ENCODE results near the gene SUPT7L.
A peak's percentile ranks its signal among the peaks of the same experiment; 100 is the strongest.

SUPT7L gene

DNA sequence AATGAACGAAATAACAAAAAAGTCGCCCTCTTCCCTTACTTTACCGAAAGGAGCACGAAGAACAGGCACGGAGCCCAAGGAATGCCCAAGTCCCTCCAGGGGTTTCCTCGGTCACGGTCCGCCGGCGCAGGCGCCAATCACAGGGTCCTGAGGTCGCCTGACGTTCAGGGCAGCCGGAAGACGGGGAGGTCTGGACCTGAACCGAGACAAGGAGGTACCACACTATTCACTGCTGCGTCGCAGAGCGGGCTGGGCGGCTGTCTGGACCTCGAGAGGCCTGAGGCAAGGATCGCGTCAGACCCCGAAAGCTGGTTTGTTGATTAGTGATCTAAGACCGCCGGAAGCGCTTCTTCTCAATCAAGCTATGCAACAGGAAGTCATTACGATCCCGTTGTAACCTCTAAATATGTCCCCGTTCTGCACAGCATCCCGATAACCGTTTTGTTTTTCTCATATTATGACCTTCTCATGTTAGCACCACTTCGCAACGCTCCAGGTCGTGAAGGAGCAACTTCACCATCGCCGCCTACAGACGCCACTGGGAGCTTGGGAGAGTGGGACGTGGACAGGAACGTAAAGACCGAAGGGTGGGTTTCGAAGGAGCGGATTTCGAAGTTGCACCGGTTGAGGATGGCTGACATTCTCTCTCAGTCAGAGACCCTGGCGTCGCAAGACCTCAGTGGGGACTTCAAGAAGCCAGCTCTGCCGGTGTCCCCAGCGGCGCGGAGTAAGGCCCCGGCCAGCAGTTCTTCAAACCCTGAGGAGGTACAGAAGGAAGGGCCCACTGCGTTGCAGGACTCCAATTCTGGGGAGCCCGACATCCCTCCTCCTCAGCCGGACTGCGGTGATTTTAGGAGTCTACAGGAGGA, at the start of gene SUPT7L, which contains the start of gene SLC4A1AP:
SUPT7L (minus strand) TSS at position 330 of the 869 bp plus-strand sequence. CDS start 1,422 bp downstream, outside the sequence.
SLC4A1AP (plus strand) TSS at position 605 of the 869 bp plus-strand sequence; CDS start at position 631, 26 bp downstream.
- peak; percentile 72 for DNase-seq

- no peak for DNase-seq
These were observed 49.8 kb upstream of the SUPT7L start for GRCh38 chr2:27713201-27713600.

DNA sequence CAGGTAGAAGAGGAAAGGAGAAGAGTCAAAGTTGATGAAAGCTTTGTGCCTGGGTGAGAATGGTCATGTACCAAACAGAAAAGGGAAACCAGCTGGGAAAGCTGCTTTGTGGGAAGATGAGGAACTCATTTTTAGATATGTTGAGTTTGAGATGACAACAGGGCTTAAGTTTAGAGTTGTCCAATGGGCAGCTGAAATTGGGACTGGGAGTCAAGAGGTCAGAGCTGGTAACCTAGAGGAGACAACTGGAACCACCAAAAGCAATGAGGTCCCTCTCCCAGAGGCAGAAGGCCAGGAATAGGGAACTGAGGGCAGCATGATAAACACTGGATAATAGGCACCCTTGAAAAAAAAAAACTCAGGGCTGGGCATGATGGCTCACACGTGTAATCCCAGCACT, 49.1 kb upstream of the SUPT7L start:
- DNase-seq = no peak

GRCh38 chr2:27711804-27712203, 48.4 kb upstream of the SUPT7L start:
- no peak for DNase-seq

- DNase-seq = no peak
These were observed 47.4 kb upstream of the SUPT7L start for GRCh38 chr2:27710640-27711430.

DNA sequence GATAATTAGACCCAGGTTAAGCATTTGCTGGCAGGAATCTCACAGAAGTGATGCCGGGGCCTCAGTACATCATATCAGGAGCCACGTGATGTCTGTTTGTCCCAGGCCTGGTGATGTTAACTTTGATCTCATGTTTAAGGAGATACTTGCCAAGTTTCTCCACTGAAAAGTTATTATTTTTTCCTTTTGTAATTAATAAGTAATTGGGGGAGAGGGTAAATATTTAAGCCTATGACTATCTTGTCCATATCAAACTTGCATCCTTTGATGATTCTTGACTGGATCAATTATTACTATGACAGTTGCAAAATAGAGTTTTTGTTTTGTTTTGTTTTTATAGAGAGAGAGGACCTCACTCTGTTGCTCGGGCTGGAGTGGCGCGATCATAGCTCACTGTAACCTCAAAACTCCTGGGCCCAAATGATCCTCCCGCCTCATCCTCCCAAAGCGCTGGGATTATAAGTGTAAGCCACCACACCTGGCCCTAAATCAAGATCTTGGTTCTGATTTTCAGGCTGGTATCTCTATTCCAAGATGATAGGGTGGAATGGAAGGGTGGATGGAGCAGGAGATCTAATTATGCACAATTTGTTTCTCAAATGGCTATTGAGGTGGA, 46.7 kb upstream of the SUPT7L start:
- no peak for DNase-seq

DNA sequence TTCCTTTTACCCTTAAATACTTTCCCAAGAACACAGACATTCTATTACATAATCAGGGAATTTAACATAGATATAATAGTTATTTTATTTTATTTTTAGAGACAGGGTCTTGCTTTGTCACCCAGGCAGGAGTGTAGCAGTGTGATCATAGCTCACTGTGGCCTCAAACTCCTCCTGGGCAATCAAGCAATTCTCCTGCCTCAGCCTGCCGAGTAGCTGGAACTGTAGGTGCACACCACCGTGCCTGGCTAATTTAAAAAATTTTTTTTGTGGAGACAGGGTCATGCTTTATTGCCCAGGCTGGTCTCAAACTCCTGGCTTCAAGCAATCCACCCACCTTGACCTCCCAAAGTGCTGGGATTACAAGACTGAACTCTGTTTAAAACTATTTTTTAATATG, 45.9 kb upstream of the SUPT7L start:
- DNase-seq = no peak

- DNase-seq = no peak
These were observed 45.3 kb upstream of the SUPT7L start for GRCh38 chr2:27708666-27709065.

GRCh38 chr2:27708257-27708654, 44.8 kb upstream of the SUPT7L start:
- no peak for DNase-seq

DNA sequence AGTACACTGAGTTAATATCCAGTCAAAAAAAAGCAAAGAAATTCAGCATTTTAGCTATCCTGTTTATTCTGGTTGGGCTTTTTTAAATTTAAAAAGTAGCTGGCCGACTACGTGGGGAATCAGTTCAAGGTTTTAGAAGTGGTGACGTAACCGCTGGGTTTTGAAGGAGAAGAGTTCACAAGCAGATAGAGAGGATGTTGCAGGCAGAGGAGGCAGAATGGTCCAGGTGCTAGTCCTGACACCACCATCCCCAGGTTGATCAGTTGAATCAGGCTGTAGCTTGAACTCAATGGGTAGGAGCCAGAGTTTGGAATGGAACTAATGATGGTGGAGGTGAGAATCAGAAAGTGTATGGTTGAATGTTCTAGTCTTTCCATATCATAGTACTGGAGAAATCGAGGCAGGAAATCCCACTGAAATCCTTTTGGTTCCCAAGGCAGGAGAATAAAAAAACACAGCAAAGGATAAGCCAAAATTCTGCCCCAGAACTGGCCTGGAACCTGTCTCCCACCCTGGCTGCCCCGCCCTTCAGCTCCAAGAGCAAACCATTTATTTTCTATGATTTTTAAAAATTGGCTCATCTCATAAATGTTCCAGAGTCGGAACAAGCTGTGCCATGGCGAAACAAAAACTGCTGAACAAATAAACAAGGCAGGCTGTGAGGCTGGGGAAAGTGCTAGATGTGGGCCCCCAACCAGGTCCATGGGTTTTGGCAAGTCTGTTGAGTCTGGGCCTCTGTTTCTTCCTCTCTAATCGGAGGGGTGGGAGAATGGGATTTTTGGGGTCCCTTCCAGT, 44.2 kb upstream of the SUPT7L start:
- no peak for DNase-seq

DNA sequence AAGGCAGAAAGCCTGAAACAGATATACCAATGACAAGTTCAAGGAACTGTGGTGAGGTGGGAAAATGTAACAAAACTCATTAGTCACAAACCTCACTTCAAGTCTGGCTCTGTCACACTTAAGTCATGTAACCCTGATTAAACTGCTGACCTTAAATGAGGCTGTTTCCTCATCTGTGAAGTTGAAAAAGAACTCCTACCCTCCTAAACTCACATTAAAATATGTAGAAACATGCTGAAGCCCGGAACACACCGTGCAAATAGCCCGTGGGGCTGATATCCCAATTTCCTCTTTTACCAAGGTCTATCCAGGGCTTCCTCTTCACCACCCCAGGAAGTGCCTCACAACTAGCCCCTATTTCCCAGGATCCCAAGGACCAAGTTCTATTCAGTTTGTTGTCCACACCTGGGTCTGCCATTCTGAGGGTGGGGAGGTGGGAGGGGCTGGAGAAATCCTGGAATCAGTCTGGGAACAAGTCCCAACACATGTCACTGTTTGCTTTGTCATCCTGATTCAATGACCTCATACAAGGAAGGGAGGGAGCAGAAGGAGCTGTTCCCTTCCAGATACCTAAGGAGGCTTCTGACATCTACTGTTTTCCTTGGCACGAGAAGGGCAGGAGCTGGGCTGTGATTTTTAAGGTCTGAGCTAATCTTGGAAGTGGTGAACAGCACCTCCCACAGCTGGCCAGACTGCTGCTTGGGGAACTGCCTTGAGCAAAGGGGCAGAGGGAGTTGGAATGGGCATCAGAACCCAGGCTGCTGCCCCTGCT, 42.6 kb upstream of the SUPT7L start:
- no peak for DNase-seq

- no peak for DNase-seq
These were observed 41.0 kb upstream of the SUPT7L start for GRCh38 chr2:27704342-27704876.

DNA sequence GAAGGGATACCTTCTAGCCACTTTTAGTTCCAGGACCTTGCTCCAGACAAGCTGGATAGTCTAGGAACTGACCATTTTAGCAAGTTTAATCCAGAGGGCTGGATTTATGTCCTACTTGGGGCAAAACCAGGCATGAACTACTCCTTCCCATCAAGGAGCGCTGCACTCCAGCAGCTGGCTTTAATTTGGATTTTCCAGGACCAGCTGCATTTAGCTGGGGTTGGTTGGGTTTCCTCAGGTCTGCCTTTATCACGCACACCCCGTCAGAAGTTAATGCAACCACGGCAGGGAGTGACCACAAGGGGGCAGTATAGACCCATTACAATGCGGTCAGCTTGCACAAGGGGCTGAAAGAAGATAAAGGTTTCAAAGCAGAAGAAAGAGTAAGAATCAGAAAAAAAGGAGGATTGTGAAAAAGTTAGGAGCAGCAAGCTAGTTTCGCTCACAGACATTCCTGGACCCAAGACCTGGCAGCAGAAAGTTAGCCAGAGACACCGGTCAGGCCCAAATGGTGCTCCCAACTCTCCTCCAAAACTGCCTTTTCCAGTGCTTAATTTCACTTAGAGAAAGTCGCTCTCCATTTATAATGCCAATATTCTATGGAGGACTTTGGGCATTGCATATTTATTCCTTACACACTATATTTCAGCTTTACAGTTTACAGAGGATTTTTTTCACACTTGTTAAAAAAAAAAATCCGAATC, 40.4 kb upstream of the SUPT7L start:
- peak; percentile 78 for DNase-seq

DNA sequence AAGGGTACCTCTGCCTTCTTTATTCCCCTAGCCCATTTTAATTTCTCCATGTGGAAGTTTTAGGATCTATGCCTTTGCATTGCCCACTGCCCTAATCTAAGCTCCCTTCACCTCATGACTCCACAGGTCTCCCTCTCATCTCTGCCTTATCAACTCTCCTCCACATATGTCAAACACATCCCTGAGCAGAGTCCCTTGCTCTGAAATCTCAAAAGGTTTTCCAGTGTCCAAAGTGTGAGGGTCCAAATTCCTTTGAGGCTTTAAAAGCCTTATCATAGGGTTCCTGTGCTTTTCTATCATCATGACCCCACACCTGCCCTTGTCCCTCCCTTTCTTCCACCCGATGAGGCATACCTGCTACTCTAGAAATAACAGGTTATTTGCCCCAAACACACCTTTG, 38.9 kb upstream of the SUPT7L start:
- no peak for DNase-seq

- DNase-seq = no peak
These were observed 38.3 kb upstream of the SUPT7L start for GRCh38 chr2:27701676-27702075.

- no peak for DNase-seq
These were observed 34.2 kb upstream of the SUPT7L start for GRCh38 chr2:27697660-27698059.

DNA sequence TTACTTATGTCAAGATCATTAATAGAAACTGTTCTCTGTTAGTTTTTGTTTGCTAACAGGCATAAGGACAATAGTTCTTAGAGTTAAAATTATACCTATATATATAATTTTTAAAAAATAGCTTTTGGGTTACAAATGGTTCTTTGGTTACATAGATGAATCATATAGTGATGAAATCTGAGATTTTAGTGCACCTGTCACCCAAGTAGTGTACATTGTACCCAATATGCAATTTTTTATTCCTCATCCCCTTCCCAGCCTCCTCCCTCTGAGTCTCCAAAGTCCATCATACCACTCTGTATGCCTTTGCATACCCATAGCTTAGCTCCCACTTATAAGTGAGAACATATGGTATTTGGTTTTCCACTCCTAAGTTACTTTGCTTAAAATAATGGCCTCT, 26.6 kb upstream of the SUPT7L start:
- no peak for DNase-seq

GRCh38 chr2:27689424-27689823, 26.0 kb upstream of the SUPT7L start:
- no peak for DNase-seq

DNA sequence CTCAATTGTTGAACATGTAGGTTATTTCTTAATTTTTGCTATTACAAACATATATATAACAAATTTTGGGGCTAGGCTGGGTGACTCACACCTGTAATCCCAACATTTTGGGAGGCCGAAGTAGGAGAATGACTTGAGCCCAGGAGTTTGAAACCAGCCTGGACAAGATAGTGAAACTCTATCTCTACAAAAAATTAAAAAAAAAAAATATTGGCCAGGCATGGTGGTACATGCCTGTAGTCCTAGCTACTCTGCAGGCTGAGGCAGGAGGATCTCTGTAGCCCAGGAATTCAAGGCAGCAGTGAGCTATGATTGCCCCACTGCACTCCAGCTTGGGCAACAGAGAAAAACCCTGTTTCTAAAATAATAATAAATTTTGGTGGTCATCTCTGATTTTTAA, 23.8 kb upstream of the SUPT7L start:
- DNase-seq = no peak

GRCh38 chr2:27685577-27685976, 22.2 kb upstream of the SUPT7L start:
- DNase-seq = no peak

DNA sequence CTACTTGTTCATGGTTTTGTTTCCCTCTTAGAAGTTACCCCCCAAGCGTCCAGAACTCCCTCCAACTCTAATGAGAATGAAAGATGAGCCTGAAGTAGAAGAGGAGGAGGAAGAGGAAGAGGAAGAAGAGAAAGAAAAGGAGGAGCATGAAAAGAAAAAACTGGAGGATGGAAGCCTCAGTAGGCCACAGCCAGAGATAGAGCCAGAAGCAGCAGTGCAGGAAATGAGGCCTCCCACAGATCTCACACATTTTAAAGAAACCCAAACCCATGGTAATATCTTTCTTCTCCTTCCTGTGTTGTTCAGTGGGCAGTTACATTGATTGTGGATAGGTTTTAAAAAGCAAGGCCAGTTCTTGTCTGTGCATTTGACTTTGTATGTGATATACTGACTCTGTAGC, 21.6 kb upstream of the SUPT7L start:
- peak; percentile 27 for DNase-seq

Data from CD4-positive, alpha-beta T cell treated with Interleukin-4 for 4 hours (primary cell).